Measurements from ENCODE around the gene RPS6KA5. TPM values are rescaled to one million over a fixed set of nuclear protein-coding genes. Genes with fewer than 3 reads are reported as not detected.

RPS6KA5 gene
- total RNA-seq, 1 experiment from 2014 or later, result 24.2 TPM

GRCh38 chr14:91036741-91037469 lies 23.5 kb downstream of the RPS6KA5 start:
- Histone ChIP-seq H3K27me3 (ENCODE audit: insufficient read depth, low read length) (no peaks in the 10 kb centered on the region), H3K79me2 (ENCODE audit: insufficient read depth, low read length) (peaks cover 24% of the 10 kb centered on the region), H3K4me3 (replicated peaks in 1 of 2; ENCODE audit: low read depth in 1 of 2, low read length in 2 of 2) (no peak overlapping the region), H3K9me3 (ENCODE audit: control insufficient read depth in 1 of 2, insufficient read depth in 1 of 2, low read depth in 1 of 2, low read length in 2 of 2) (no peaks in the 10 kb centered on the region), H3K9ac (ENCODE audit: low read length) (no peak overlapping the region), H4K20me1 (ENCODE audit: insufficient read depth) (no peaks in the 10 kb centered on the region), H3K4me2 (ENCODE audit: low read length) (no peak overlapping the region), H3K4me1 (ENCODE audit: control insufficient read depth in 1 of 2, insufficient read depth in 2 of 2, low read length in 2 of 2) (peaks cover 3 to 6% of the 10 kb centered on the region in 2 experiments; a peak in 1 of 4 replicates), H3K36me3 (ENCODE audit: control insufficient read depth in 1 of 2, insufficient read depth in 2 of 2, low read length in 2 of 2) (no peaks in the 10 kb centered on the region), H3K9me2 (ENCODE audit: insufficient read depth) (no peaks in the 10 kb centered on the region), H2AFZ (ENCODE audit: low read depth, low read length, poor library complexity, severe bottlenecking) (no peak overlapping the region), H3K27ac (ENCODE audit: low read depth, low read length) (no peak overlapping the region)
- no TSS peak for BruUV-seq (replicated peaks)
- intact Hi-C loops (cut with micrococcal nuclease), result no loop called here
- ChIA-PET POLR2A (no interaction called here), CTCF (interaction anchor here (1.0 kb wide), 1 partner anchor 103 kb away, joined by 3 read pairs; no protein-coding TSS in a partner anchor), RAD21 (ENCODE audit: low non-redundant PET in 1 of 2, low total read pairs in 2 of 2, uncharacterized antibody in 2 of 2, unreplicated experiment in 2 of 2) (no interaction called here)
- TF ChIP-seq FOSL1 (IDR thresholded peaks at IDR 0.05; ENCODE audit: low read depth), result no peak
- no peak for TF ChIP-seq ZBTB33 (IDR thresholded peaks at IDR 0.05; ENCODE audit: extremely low read depth, insufficient replicate concordance, low read length)
- no peak for TF ChIP-seq EZH2 (IDR thresholded peaks at IDR 0.05)
- no peak for TF ChIP-seq ZNF274 (IDR thresholded peaks at IDR 0.05; ENCODE audit: low read depth, low read length)
- TF ChIP-seq SP1 (IDR thresholded peaks at IDR 0.05; ENCODE audit: low read depth), result no peak
- TF ChIP-seq REST (IDR thresholded peaks at IDR 0.05; ENCODE audit: low read depth), result no peak
- TF ChIP-seq EGR1 (IDR thresholded peaks at IDR 0.05; ENCODE audit: low read depth), result no peak
- no peak for TF ChIP-seq YY1 (IDR thresholded peaks at IDR 0.05; ENCODE audit: extremely low read depth, insufficient replicate concordance, low read depth, low read length)
- no peak for ATAC-seq
- no peak for DNase-seq (ENCODE audit: low read depth, low spot score)

All from HCT116 (cell line).